Stimulated activated CD8-positive, alpha-beta memory T cell treated with anti-CD3 and anti-CD28 coated beads, Interleukin-7, amount 100 ng/mL, for 4 hours (primary cell): ENCODE data around the gene ZNF761.
"Not testable (repeated sequence)": the region's sequence is repeated elsewhere in the genome, so short reads cannot be mapped to it uniquely, and the experiment has no call there.

Experiments
- DNase-seq, 2 donors: peaks; one replicate each; pipeline ENCODE4 v3.0.0-alpha.2; 2020; ENCODE audit warnings: low read depth in 2 of 2

Gene ZNF761

DNA sequence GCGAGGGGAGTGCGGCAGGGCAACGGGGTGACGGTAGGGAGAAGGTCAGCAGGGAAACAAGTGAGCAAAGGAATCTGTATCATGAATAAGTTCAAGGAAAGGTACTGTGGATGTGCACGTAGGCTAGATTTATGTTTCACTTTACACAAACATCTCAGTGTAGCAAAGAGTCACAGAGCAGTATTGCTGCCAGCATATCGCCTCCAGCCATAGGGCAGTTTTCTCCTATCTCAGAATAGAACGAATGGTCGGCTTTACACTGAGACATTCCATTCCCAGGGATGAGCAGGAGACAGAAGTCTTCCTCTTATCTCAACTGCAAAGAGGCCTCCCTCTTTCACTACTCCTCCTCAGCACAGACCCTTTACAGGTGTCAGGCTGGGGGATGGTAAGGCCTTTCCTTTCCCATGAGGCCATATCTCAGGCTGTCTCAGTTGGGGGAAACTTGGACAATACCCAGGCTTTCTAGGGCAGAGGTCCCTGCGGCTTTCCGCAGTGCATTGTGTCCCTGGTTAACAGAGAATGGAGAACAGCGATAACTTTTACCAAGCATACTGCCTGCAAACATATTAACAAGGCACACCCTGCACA lies 28.4 kb downstream of the ZNF761 start:
- not testable (repeated sequence) for DNase-seq

DNA sequence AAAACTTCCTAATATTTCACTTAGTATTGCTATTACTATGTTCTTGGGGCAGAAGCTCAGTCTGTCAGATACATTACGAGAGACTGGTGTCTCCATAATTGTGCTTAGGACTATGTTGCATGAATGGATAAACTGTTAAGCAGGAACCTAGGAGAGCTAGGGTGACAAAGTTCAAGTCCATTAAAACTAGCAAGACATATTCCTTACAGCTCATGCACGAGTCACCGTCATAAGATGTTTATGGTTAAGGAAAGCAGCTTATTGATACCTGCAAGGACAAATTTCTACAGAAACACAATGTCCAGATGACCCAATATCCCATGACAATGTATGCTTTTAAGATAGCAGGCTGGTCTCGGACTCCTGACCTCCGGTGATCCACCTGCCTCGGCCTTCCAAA lies 30.1 kb downstream of the ZNF761 start:
- no peak for DNase-seq

DNA sequence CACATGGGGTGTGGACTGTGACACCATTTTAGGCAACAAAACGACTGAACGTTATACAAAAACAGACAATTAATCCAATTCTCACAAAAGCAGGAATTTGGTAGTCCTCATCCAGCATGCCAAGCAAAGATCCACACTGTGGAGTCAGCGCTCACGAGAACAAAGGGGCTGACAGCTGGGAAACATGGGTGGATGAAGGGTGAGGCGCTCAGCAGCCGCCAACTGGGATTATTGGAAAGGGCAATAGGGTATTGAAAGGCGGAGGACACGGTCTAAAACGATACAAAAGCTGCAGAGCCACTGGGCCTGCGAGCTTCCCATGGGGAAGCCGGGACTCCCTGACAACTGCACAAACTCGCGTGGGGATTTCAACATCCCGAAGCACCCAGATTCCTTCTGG lies 31.1 kb downstream of the ZNF761 start:
- DNase-seq = no peak

DNA sequence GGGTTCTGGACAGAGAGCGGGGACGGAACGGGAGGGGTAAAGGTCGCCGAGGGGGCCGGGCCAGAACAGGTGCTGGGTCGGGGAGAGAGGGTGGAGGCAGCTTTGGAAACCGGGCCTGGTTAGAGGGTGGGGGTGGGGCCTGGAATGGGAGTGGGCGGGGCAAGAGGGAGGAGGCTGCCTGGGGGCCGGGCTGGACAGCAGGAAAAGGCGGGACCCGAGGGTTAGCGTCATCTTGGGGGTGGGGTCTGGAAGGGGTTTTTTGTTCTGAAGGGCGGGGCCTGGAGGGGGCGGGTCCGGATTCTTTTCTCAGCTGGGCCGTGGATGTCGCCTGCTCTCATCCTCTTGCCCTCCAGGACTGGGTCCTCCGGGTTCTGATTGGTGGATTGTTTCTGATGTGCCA lies 31.5 kb downstream of the ZNF761 start:
- no peak for DNase-seq

DNA sequence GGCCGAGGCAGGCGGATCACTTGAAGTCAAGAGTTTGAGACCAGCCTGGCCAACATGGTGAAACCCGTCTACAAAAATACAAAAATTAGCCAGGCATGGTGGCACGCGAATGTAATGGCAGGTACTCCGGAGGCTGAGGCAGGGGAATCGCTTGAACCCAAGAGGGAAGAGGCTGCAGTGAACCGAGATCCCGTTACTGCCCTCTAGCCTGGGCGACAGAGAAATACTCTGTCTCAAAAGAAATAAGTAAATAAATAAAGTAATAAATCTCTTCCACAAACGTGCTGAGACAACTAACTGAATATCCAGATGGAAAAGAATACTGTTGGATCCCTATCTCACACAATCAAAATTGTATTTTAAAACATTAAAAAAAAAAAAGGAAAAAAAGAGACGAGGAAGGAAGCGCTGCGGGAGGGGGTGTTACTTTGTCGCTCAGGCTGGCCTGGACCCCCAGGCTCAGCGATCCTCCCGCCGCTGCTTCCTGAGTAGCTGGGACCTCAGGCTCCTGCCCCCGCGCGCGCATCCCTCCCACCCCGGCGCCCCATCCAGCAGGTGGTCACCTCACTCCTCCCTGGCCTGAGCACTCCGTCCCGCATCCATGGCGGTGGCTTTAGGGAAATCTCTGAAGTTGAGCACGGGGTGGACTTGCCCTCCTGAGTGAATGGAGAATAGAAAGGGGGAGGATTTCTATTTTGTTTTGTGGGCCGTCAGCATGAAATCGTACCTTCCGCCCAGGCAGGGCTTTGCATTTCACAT lies 35.1 kb downstream of the ZNF761 start:
- DNase-seq = no peak

DNA sequence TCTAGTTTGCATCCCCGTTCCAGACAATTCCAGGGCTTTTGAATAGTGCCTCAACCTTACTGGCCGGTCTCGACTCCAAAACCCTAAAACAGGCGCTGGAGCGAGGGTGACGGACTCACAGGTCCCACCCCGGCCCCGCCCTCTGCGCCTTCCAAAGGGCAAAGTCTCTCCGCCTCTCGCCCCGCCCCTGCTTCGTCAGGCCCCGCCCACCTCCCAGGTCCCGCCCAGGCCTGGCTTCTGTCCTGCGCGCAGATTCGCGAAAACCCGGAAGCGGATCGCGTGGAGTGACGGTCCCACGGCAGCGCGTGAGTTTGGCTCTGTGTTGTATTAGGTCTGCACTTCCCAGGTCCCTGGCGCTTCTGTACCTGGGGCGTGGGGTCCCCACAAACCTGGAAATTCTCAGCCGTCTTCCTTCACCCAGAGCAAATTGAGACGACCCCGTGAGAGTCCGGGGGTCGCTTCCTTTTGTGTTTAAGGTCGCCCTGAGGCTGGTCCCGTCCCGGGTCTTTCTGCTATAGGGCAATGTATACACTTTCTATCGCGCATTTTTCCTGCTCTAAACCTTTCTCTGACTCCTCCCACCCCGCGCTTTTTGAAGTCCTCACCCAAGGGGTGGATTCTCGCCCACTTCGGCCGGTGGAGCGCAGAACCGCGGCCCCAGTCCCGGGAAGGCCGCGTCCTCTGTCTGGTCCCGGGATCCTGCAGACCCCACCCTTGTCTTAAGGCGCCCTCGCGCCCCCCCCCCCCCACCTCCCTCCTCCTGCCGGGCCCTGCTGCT lies 35.9 kb downstream of the ZNF761 start, which contains the start of gene ZNF813:
TSS of gene ZNF813 (plus strand) at position 249 of the 778 bp plus-strand sequence. CDS start 16,090 bp downstream, outside the sequence.
- peak; percentile 93 to 94 for DNase-seq

DNA sequence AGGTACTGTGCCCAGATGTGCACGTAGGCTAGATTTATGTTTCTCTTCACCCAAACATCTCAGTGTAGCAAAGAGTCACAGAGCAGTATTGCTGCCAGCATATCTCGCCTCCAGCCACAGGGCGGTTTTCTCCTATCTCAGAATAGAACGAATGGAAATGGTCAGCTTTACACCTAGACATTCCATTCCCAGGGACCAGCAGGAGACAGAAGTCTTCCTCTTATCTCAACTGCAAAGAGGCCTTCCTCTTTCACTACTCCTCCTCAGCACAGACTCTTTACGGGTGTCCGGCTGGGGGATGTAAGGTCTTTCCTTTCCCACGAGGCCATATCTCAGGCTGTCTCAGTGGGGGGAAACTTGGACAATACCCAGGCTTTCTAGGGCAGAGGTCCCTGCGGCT lies 36.8 kb downstream of the ZNF761 start:
- not testable (repeated sequence) for DNase-seq

DNA sequence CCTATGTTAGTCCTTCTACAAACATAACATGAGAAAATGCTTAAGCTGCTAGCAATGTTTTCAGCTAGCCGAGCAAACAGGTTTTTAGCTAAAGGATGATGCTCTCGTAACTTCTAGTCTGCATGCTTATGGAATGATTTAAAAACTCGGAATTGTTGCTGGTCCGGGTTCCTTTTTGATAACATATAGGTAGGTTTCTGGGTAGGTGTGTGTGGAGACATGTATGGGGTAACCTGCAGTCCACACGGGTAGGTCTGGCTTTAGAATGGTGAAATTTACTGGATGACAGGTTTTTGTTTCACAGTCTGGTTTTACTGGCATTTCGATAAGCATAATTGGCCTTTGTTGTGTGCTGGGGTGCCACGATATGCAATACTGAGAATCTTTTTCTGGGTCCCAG lies 40.1 kb downstream of the ZNF761 start:
- DNase-seq = no peak

DNA sequence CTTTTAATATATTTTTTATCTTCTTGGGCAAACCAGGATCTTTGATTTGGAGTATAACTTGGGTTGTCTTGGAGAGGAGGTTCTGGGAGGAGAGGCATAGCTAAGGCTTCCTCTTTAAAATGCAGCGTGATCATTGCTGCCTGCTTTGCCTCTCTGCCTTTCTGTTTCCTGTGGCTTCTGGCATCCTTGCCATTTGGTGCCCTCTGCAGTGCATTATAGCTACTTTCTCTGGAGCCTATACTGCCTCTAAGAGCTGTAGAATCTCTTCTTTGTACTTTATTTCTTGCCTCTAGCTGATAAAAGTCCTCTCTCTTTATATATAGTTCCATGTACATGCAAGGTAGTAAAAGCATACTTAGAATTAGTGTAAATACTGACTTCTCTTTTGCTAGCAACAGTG lies 43.0 kb downstream of the ZNF761 start:
- not testable (repeated sequence) for DNase-seq

DNA sequence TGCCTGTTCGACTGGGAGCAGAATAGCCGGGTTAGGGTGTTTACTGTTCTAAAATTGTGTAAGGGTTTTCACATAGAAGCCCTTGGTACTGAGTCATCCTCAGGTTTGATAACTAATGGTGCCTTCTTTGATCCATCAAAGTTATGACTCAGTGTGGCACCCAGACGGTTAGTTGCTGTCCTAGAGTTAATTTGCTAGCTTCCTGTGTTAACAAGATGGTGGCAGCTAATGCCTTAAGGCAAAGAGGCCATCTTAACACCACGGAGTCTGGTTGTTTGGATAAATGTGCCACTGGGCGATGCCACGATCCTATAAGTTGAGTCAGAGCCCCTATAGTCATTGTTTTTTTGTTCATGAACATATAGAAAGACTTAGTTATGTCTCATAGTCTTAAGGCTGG lies 43.7 kb downstream of the ZNF761 start:
- not testable (repeated sequence) for DNase-seq

DNA sequence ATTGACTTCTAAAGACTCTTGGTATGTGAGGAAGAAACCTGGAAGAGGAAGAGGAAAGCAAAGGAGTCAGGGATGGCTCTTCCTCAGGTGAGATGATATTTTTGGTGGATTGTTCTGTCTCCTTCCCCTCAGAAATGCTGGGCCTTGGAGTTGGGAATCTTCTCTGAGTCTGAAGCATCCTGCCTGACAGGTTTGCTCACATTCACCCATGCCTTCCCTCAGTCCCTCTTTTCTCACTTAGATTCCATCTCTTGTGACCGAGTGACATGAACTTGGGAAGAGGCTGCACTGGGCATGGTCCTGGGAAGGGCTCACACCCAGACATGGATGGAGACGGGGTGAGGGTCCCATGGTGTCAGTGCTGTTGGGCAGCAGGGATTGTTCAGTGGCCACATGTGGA lies 52.0 kb downstream of the ZNF761 start:
- DNase-seq = not testable (repeated sequence)

DNA sequence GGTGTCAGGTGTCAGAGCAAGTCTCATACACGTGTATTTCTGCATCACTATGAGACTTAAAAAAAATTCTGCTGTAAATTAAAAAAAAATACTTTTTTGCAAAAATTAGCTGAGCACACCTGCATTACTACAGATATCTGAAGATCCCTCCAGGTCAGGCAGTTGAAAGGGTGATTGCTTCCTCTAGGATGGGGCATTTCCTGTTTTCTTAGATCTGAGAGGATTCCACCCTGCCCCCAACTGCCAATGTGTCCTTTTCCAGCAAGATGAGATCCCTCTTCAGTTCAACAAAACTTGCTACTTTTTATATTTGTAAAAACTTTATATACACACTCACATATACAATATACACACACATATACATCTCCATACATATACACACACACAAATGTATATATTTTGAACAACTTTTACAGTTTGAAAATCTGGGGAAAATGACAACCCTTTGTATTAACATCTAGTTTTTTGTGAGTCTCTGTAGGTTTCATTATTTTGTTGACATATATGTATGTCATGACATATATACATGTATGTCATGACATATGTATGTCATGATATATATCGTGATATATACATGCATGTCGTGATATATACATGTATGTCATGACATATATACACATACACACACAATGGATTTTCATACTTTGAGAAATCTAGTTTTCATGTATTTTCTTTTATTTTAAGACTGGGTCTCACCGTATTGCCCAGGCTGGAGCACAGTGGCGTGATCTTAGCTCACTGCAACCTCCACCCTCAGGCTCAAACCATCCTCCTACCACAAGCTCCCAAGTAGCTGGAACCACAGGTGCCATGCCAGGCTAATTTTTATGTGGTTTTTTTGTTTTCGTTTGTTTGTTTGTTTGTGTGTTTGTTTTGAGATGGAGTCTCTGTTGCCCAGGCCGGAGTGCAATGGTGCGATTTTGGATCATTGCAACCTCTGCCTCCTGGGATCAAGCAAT lies 53.5 kb downstream of the ZNF761 start:
- DNase-seq = no peak

DNA sequence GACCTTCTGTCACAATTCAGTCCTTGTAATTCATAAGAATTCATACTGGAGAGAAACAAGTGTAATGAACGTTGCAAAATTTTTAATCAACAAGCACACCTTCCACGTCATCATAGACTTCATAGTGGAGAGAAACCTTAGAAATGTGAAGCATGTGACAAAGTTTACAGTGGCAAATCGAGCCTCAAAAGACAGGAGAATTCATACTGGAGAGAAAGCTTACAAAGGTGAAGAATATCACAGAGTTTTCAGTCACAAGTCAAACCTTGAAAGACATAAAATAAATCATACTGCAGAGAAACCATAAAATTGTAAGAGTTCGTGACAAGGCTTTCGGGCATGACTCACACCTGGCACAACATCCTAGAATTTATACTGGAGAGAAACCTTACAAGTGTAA lies 60.4 kb downstream of the ZNF761 start:
- DNase-seq = no peak

DNA sequence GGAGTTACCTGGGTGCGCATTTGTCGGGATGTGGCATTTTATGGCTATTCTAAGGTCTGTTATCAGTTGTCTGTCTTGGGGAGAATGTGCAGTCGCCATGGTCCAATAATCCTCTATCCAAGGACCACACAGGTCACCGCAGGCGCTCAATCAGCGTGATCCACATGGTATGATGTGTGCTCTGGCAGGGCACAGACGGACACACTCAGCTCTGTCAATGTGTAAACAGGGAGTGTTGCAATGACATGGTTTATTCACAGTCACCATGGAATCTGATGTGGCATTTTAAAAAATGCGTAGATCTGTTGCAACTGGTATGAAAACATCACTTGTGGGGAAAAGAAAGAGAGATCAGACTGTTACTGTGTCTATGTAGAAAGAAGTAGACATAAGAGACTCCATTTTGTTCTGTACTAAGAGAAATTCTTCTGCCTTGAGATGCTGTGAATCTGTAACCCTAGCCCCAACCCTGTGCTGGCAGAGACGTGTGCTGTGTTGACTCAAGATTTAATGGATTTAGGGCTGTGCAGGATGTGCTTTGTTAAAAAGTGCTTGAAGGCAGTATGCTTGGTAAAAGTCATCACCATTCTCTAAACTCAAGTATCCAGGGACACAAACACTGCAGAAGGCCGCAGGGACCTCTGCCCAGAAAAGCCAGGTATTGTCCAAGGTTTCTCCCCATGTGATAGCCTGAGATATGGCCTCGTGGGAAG lies 65.7 kb downstream of the ZNF761 start:
- DNase-seq = not testable (repeated sequence)

DNA sequence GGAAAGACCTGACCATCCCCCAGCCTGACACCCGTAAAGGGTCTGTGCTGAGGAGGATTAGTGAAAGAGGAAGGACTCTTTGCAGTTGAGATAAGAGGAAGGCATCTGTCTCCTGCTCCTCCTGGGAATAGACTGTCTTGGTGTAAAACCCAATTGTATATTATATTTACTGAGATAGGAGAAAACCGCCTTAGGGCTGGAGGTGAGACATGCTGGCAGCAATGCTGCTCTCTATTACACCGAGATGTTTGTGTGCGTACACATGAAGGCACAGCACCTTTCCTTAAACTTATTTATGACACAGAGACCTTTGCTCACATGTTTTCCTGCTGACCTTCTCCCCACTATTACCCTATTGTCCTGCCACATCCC lies 66.2 kb downstream of the ZNF761 start:
- DNase-seq = not testable (repeated sequence)

DNA sequence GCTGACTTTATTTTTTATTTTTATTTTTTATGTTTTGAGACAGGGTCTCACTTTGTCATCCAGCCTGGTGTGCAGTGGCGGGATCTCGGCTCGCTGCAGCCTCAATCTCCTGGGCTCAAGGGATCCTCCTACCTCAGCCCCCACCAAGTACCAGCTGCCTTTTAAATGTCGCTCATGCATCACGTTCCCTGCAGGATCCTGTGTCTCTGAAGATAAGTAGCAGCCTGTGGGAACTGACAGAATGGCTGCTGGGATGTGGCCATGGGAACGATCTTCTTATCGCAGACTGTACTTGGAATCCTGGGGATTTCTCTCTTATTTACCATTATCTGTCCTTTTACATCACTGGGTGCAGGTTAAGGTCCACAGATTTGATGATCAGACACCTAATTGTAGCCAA lies 71.4 kb downstream of the ZNF761 start:
- not testable (repeated sequence) for DNase-seq

DNA sequence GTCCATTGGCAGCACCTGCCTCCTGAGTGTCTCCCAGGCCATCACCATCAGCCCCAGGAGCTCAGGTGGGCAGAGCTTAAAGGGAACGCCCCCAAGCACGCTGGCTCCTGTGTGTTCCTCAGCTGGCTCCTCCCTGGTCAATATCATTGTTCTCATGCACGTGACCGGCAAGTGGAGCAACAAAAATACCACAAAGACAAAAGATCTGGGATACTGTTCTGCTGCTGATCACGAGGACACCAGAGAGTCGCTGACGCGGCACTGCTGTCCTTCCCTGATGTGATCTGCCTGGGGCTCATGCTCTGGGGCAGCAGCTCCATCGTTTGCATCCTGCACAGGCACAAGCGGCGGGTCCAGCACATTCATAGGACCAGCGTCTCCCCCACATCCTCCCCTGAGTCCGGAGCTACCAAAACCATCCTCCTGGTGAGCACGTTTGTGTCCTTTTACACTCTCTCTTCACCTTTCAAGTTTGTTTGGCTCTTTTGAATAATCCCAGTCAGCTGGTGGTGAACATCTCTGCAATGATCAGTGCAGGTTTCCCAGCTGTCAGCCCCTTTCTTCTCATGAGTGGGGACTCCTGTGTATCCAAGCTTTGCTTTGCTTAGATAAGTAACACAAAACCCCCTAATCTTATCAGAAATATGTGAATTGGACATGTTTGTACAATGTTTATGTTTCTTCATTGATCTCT lies 72.0 kb downstream of the ZNF761 start:
- not testable (repeated sequence) for DNase-seq

DNA sequence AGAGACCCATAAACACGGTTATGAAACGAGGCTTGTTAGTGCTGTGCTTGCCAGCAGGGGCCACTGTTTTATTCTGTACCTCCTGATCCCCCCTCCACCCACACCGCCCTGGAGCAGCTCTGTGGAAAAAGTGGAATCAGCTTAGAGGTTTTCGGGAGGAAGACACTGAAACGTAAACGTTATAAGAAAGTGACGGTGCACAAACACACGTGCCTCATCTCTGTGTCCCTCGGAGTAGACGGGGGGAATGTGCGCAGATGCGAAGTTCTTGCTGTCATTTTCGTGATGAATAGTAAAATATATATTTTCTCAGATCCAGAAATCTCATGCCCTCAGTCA lies 72.5 kb downstream of the ZNF761 start:
- DNase-seq = not testable (repeated sequence)

DNA sequence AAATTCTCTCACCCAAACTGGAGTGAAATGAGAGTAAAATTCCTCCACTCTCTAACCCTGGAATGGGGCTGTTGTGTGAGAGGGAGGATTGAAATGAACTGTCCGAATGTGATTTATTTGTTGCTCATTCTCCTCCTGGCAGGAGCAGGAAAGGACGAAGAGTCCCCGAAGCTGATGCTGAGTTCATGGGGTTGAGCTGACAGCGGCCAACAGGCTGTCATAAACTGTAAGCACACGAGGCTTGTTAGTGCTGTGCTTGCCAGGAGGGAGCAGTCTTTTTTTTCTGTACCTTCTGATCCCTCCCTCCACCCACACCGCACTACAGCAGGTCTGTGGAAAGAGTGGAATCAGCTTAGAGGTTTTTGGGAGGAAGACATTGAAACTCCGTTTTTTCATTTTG lies 73.1 kb downstream of the ZNF761 start:
- no peak for DNase-seq

DNA sequence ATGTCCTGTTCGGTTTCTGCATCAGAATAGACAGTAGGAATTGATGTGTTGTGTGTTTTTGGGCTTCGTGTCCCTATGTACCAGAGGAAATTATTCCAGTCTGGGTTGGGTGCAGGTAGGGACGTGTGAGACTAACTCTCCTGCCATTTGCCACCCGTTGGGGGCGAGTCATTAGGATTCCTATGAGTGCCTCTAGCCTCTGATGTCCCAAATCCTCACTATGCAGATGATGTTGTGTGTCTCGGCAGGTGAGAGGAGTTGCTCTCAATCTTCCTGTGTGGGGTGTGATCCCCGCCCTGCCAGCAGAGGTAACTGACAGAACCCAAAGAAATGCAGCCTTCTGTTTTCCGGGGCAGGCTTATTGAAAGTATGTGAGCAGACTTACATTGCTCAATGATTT lies 74.9 kb downstream of the ZNF761 start:
- DNase-seq = no peak
